ENCODE measurements around the gene SLITRK3. TPM values are rescaled to one million over a fixed set of nuclear protein-coding genes. Genes with fewer than 3 reads are reported as not detected.
A peak's percentile ranks its signal among the peaks of the same experiment; 100 is the strongest.

The SLITRK3 gene
- polyA plus RNA-seq, 6 donors from 2014 or later = not detected

DNA sequence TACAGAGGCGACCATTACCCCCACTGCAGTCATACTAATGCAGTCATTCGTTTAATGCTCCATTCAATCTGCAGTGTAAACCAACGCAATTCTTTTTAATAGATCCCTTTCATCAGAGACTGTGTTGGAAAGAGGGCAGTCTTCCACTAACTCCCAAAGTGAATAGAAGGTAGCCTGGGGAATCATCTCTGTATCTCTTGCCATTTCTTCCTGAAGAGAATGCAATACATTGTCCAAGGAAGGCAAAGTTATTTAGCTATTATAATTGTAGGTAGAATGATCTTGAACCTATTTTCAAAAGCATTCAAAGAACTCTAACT, 1.3 kb upstream of the SLITRK3 start:
- Mint-ChIP-seq H3K36me3 (peaks cover 3 to 8% of the 10 kb centered on the region in 2 donors), H3K9me3 (peaks cover 0 to 10% (median 0%) of the 10 kb centered on the region in 7 donors), H3K4me3 (peak overlapping the region in 2 of 8 donors; percentile 26 to 29), H3K27me3 (peaks cover 42 to 52% (median 49%) of the 10 kb centered on the region in 3 donors), H3K4me1 (peaks cover 7 to 25% (median 9%) of the 10 kb centered on the region in 3 donors), H3K27ac (no peak overlapping the region)
- DNase-seq = no peak
- ATAC-seq (ENCODE audit: low read depth in 2 of 2) = no peak

DNA sequence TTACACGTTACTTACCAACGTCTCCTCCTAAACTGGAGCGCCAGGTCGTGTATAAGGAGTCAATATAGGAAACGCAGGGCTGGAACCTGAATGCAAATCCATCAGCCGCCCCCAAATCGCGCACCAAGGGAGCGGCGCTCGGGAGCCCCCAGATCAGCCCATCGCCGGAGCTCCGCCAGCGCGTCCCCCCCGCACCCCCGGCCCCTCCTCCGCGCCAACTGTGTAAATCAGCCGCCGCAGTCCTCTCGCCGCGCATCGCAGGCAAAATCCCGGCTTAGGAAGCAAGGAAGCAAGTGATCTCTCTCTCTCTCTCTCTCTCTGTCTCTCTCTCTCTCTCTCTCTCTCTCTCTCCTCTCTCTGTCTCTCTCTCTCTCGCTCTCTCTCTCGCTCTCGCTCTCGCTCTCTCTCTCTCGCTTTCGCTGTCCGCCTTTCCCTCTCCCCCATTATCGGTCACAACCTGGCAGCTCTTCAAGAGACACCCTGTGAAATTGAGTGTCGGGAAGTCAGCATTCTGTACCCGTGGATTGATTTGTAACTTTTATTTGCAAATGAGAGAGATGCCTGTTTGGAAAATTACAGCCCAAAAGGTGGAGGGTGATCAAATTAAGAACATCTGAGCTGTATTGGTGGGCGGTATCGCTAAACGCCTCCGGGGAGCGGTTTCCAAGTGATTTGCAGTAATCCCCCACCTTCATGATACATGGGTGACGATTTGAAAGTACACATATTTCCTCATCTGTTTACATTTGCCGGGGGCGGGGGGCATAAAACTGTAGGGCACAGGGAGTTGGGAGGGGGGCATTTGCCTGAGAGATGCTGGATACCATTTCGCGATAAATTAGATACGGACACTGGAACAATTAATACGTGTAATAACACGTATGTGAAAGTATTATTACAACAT, 645 bp upstream of the SLITRK3 start:
- ATAC-seq (ENCODE audit: low read depth in 2 of 2) (no peak), DNase-seq (no peak)
- Mint-ChIP-seq H3K27ac (no peak overlapping the region), H3K4me1 (peaks cover 7 to 25% (median 9%) of the 10 kb centered on the region in 3 donors), H3K36me3 (peaks cover 3 to 8% of the 10 kb centered on the region in 2 donors), H3K9me3 (peaks cover 0 to 10% (median 0%) of the 10 kb centered on the region in 7 donors), H3K27me3 (peaks cover 45 to 55% (median 54%) of the 10 kb centered on the region in 3 donors), H3K4me3 (peak overlapping the region in 7 of 8 donors; percentile 4 to 88 (median 29))

DNA sequence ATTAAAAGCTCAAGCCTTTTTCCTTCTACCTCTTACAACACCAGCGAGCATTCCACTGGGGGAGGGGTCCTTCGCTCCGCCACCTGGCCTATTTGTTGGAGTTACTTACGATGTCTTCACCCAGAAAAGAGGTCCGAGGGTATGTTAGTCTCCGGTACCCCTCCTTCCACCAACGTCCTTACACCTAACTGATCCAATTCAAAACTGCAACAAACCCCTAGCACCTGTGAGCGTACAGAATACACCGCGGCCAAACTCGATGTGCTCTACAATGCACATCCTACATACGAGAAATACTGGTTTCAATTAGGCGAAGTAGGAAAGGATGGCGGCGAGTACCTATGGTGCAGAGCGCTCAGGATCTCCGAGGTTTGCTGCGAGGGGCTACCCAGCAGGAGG, 944 bp downstream of the SLITRK3 start:
- peak overlapping the region in 1 of 8 donors; percentile 56 for H3K4me3 Mint-ChIP-seq

DNA sequence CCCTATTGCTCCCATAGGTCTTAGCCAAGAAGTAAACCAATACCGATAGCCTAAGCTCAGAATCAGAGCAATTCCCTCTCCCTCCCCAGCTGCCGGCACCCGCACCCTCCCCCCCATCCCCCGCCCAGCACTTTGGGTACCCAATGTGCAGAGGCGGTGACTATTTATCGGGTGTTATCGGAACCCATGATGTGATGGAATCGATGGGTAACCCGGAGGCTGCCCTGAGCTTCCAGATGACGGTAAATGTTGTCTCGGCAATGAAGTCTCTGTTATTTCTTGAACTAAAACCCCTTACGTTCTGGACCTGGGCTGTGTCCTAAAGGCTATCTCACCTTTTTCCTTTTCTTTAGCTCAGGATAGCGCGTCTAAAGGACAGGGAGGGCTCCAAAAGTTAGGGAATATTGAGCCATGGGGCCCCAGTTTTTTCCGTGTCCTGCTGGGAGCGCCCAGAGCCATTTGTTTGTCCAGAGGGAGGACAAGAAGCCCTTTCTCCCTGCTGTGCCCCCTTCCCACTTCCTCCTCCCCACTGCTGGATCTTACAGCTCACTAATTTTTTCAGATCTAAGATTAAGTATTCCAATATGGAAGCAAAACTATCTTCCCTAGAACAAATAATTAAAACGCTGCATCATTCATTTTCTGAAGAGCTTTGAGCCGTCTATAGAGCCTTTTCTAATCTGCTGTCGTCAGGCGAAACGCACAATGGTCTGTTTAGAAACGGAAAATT, 1.5 kb downstream of the SLITRK3 start:
- Mint-ChIP-seq H3K4me1 (peaks cover 7 to 25% (median 9%) of the 10 kb centered on the region in 3 donors), H3K36me3 (peaks cover 3 to 8% of the 10 kb centered on the region in 2 donors), H3K9me3 (peaks cover 0 to 10% (median 0%) of the 10 kb centered on the region in 7 donors), H3K4me3 (no peak overlapping the region), H3K27me3 (peaks cover 44 to 61% (median 59%) of the 10 kb centered on the region in 3 donors), H3K27ac (no peak overlapping the region)
- no peak for DNase-seq
- ATAC-seq (ENCODE audit: low read depth in 2 of 2) = no peak

More for the DNA sequence above, 944 bp downstream of the SLITRK3 start:
- H3K9me3 Mint-ChIP-seq = peaks cover 0 to 10% (median 0%) of the 10 kb centered on the region in 7 donors
- peaks cover 7 to 25% (median 9%) of the 10 kb centered on the region in 3 donors for H3K4me1 Mint-ChIP-seq
- no peak for DNase-seq
- no peak for ATAC-seq (ENCODE audit: low read depth in 2 of 2)
- no peak overlapping the region for H3K27ac Mint-ChIP-seq
- H3K27me3 Mint-ChIP-seq = peaks cover 44 to 61% (median 59%) of the 10 kb centered on the region in 3 donors
- H3K36me3 Mint-ChIP-seq = peaks cover 3 to 8% of the 10 kb centered on the region in 2 donors

DNA sequence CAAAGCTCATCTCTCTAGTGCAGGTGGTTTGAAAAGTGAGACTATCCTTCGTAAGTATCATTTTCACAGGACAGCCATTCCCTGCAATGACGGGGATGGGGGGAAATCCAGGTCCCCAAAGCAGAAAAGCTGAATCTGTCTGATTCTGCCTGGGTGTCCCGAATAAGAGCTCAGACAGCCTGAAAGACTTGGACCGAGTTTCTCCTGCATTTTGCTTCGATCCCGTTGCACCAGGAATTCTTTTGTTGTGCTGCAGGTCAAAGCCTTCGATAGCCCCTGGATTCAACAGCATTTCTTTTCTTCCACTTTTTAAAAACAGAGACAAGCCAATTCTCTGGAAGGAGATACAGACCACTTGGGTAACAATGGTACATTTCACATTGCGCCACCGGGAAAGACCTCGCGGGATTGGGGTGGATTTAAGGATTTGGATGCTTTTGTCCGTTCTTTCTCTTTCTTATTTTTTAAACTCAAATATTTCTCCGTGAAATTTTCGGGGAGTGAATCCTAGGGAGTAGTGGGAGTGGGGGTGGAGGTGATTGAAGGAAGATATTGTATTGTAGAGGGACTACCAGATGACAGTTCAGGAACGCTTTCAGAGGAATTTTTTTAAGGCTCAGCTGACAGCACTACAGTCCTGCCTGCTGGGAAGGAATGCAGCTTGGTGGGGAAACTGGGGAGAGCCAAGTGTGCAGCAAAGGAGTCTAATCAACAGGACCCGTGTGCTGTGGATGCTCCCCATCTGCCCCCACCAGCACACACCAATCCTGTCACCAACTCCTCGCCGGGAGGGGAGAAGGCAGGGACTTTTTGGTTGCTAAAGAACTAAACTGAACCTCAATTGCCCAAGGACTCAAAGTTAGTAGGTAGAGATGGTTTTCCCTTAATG, 2.6 kb downstream of the SLITRK3 start:
- Mint-ChIP-seq H3K4me3 (peak overlapping the region in 1 of 8 donors; percentile 15), H3K36me3 (peaks cover 3 to 8% of the 10 kb centered on the region in 2 donors), H3K9me3 (peaks cover 0 to 10% (median 0%) of the 10 kb centered on the region in 7 donors), H3K4me1 (peaks cover 7 to 25% (median 9%) of the 10 kb centered on the region in 3 donors), H3K27me3 (peaks cover 44 to 61% (median 58%) of the 10 kb centered on the region in 3 donors), H3K27ac (peak overlapping the region in 1 of 6 donors; percentile 16)
- no peak for DNase-seq
- ATAC-seq (ENCODE audit: low read depth in 2 of 2) = no peak

DNA sequence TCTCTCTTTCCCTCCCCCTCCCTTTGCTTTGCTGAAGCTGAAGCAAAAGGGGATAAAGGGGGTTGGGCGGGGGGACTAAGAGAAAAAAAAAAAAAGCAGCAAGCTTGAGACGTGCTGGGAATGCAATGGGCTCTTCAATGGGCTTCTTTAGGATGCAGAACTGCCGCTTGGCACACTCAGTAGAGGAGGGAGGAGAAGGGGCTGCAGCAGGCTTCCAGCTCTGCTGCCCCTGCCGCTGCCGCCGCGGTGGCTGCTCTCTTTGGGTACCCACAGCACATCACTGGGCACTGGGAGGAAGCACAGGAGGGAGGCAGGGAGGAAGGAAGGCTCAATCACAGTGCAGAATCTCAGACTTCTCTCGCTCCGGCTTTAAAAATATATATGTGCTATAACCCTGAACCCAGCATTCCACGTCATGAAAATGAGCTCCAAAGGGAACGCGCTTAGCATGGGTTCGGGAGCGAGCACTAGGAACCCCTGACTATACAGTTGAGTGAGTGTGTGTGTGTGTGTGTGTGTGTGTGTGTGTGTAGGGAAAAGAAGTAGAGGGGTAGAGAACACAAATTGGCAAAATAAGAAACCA, 3.5 kb downstream of the SLITRK3 start:
- ATAC-seq (ENCODE audit: low read depth in 2 of 2) (no peak), DNase-seq (no peak)
- no peak overlapping the region for H3K27ac Mint-ChIP-seq
- peaks cover 44 to 61% (median 53%) of the 10 kb centered on the region in 3 donors for H3K27me3 Mint-ChIP-seq
- peak overlapping the region in 1 of 8 donors; percentile 78 for H3K4me3 Mint-ChIP-seq
- peaks cover 0 to 10% (median 0%) of the 10 kb centered on the region in 7 donors for H3K9me3 Mint-ChIP-seq
- peaks cover 7 to 25% (median 9%) of the 10 kb centered on the region in 3 donors for H3K4me1 Mint-ChIP-seq
- peaks cover 3 to 8% of the 10 kb centered on the region in 2 donors for H3K36me3 Mint-ChIP-seq

DNA sequence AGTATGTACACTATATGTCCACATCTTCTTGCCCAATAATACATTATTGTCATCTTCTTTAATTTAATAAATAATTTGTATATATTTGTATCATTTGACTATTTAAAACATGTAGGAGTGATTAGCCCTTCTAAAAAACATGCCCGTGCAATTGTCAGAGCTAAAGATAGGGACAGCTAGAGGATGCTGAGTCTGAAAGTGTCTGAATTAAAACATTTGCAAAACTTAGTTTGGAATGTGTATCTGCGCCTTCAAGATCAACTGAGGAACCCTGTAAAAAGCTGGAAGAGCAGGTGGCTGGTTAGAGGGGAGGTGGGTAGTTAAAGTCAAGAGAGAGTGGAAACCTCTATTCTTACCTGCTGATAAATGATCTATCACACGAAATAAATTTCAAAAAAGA, 4.7 kb downstream of the SLITRK3 start:
- peaks cover 3 to 8% of the 10 kb centered on the region in 2 donors for H3K36me3 Mint-ChIP-seq
- peaks cover 0 to 10% (median 0%) of the 10 kb centered on the region in 7 donors for H3K9me3 Mint-ChIP-seq
- peaks cover under 1 to 17% (median 4%) of the 10 kb centered on the region in 3 donors for H3K4me1 Mint-ChIP-seq
- no peak overlapping the region for H3K4me3 Mint-ChIP-seq
- no peak for ATAC-seq (ENCODE audit: low read depth in 2 of 2)
- no peak for DNase-seq
- H3K27me3 Mint-ChIP-seq = peaks cover 37 to 51% (median 43%) of the 10 kb centered on the region in 3 donors
- H3K27ac Mint-ChIP-seq = no peak overlapping the region

DNA sequence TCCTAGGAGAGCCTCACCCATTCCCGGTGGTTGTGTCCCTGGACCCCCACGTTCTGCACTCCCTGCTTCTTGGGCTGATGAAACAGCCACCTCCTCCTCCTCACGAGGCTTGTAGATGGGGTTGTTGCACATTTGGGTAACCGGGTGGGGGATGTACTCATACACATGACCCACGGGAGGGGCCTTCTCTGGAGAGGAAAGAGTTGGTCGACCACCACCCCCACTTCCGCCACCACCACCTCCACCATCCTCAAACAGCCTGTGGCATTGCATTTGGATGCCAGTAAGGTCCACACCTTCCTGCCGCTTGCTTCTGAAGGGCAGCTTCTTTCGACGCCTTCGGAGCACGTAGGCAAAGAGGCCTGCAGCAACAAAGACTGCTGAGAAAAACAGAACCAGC, 7.7 kb downstream of the SLITRK3 start:
- ATAC-seq (ENCODE audit: low read depth in 2 of 2) (no peak), DNase-seq (no peak)
- Mint-ChIP-seq H3K27ac (no peak overlapping the region), H3K4me1 (peaks cover 0 to 4% (median 0%) of the 10 kb centered on the region in 3 donors), H3K9me3 (no peaks in the 10 kb centered on the region), H3K36me3 (no peaks in the 10 kb centered on the region), H3K4me3 (no peak overlapping the region), H3K27me3 (peaks cover 23% of the 10 kb centered on the region in 3 donors)

DNA sequence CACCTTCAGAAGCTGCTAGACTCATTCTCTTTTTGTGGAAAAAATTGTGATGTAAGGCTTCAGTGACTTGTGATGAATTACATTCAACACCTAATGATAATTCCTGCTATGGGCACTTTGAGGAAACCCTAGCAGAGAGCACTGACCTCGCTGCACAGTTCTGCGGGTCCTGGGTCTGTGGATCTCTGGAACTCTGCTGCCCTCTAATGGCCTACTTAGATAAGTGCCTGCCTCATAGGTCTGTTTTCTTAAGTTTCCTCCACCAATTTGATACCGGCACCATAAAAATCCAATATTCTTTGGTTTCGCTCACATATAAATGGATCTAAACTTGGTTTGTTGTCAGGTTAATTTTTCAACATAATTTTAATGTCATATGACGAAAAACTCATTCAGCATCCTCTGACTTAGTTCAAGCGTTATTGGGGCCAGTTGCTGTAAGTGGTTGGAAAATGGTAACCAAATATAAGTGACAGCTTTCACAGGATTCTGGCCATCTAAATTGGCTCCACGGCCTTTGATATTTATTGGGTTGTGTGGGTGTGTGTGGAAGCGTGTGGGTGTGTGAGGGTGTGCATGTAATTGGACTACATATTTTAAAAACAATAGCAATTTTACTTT, 10.4 kb downstream of the SLITRK3 start:
- ATAC-seq (ENCODE audit: low read depth in 2 of 2) (peak; percentile 49 to 58), DNase-seq (peak; percentile 5)
- no peak overlapping the region for H3K27ac Mint-ChIP-seq
- no peak overlapping the region for H3K4me3 Mint-ChIP-seq
- H3K36me3 Mint-ChIP-seq = no peaks in the 10 kb centered on the region
- no peaks in the 10 kb centered on the region for H3K4me1 Mint-ChIP-seq
- H3K27me3 Mint-ChIP-seq = peaks cover 0 to 9% (median 5%) of the 10 kb centered on the region in 3 donors
- no peaks in the 10 kb centered on the region for H3K9me3 Mint-ChIP-seq

DNA sequence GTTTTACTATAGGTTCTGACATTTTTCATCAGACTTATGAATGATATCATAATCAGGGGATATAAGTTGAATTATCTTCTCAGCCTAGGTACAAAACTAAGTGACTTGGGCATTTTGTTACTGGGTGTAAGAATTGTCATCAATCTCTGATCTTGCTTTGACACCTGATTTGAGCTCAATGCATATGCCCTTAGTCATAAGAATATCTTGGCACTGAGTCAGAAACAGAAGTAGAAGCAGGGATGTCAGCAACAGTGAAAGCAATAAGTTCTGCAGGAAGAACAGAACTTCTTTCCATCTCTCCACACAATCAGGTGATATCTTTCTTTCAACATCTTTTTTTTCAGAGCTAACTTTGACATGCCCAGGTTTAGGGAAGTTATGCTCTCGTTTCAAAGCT, 14.6 kb downstream of the SLITRK3 start:
- H3K4me3 Mint-ChIP-seq = no peak overlapping the region
- H3K9me3 Mint-ChIP-seq = no peaks in the 10 kb centered on the region
- H3K27me3 Mint-ChIP-seq = peaks cover 0 to 9% (median 5%) of the 10 kb centered on the region in 3 donors
- DNase-seq = no peak
- no peak for ATAC-seq (ENCODE audit: low read depth in 2 of 2)
- no peaks in the 10 kb centered on the region for H3K4me1 Mint-ChIP-seq
- H3K36me3 Mint-ChIP-seq = no peaks in the 10 kb centered on the region
- no peak overlapping the region for H3K27ac Mint-ChIP-seq

DNA sequence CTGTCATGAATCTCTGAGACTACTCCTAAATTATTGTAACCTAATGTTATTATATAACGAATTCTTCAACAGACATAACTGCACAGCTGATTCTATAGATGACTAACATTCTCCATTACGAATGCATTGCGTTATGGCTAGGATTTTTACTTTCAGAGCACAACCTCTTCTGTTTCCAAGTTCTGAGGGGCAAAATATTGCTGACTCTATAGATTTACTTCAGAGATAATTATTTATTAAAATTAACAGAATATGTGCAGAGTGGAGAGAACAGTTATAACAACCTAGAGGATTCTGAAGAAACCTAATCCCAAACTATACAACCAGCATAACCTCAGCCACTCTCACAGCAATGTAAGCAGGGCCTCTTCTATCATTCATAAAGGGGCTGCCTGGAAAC, 25.9 kb downstream of the SLITRK3 start:
- Mint-ChIP-seq H3K36me3 (no peaks in the 10 kb centered on the region), H3K4me1 (no peaks in the 10 kb centered on the region), H3K9me3 (peaks cover 0 to 3% (median 0%) of the 10 kb centered on the region in 7 donors)

DNA sequence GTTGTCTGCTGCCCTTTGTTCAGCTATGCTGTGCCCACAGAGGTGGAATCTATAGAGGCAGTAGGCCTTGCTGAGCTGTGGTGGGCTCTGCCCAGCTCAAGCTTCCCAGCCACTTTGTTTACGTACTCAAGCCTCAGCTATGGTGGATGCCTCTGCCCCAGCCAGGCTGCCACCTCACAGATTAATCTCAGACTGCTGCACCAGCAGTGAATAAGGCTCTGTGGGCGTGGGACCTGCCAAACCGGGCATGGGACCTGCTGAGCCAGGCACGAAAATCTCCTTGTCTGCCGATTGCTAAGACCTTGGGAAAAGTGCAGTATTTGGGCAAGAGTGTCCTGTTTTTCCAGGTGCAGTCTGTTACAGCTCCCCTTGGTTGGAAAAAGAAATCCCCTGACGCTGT, 26.8 kb downstream of the SLITRK3 start:
- Mint-ChIP-seq H3K9me3 (peaks cover 0 to 3% (median 0%) of the 10 kb centered on the region in 7 donors), H3K4me1 (no peaks in the 10 kb centered on the region), H3K27ac (no peak overlapping the region), H3K36me3 (no peaks in the 10 kb centered on the region), H3K4me3 (no peak overlapping the region), H3K27me3 (peaks cover 0 to 4% (median 0%) of the 10 kb centered on the region in 3 donors)
- no peak for ATAC-seq (ENCODE audit: low read depth in 2 of 2)
- DNase-seq = no peak

More for the DNA sequence above, 25.9 kb downstream of the SLITRK3 start:
- no peak for ATAC-seq (ENCODE audit: low read depth in 2 of 2)
- H3K27ac Mint-ChIP-seq = no peak overlapping the region
- DNase-seq = no peak
- no peak overlapping the region for H3K4me3 Mint-ChIP-seq
- H3K27me3 Mint-ChIP-seq = peaks cover 0 to 4% (median 0%) of the 10 kb centered on the region in 3 donors

Measured in naive B cell (primary cell).